NCI-H526 (cell line): ENCODE results near the gene C12orf75.
"Not testable (repeated sequence)": the region's sequence is repeated elsewhere in the genome, so short reads cannot be mapped to it uniquely, and the experiment has no call there.

Experiments used
- DNase-seq, 2 experiments: peaks; one replicate each; lab custom pipeline; 2025; lab: John Stamatoyannopoulos, UW

Gene C12orf75

DNA sequence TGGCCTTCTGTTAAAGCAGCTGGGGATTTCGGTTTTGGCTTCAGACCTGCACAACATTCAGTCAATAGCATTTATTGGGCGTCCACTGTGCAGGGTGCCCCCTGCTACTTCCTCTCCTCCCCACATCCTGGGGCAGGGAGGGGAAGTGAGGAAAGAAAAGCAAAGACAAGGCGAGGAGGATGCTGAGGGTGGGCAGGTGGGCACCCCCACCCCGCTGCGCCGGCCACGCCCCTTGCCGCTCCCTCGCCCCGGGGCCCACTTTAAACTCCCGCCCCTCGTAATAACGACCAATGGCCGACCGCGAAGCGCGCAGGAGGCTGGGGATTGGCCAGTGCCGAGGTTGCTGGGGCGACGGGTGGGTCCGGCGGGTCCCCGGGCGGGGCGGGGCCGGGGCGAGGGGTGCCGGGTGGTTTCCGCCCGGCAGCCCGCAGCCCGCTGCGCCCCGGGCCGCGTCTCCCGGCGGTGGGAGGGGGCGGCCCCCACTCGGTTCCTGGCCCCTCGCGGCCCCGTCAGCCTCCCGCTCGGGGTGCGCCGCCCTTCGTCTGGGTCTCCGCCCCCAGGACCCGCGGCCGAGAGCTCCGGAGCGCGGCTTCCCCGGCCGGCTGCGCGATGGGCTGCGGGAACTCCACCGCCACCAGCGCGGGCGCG, at the start of gene C12orf75:
TSS of gene C12orf75 (plus strand) at position 409 of the 648 bp plus-strand sequence. CDS start at position 610, 201 bp downstream.
- DNase-seq = peak; percentile 15 to 90

DNA sequence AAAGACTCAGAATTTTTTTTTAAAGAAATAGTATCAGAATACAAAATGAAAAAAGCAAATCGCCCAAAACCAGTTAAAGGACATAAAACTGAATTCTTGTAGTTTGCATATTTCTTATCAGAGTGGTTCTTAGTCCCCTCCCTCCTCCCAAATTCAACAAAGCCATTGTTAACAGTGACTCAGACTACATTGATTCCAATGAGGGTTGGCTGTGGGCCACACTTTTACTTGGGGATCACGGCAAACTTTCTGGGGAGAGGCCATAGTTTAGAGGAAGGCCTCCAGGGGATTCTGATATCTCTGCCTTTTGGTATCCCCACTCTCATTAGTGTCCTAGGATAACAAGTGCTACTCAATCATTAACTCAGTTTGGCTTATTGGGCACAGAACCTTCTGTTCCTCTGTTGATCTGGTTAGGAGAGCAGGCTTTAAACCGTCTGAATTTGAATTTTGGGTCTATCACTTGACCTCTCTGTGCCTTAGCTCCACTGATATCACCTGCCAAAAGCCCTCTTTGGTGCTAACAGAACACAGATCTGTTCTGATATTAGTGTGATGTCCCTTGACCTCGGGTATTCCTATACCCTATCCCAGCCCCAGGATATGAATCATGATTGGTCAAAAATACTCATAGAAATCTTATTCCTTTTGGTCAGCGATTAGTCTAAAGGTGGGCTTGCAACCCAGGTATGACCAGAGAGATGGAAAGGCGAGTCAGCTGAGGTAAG, 49.4 kb upstream of the C12orf75 start:
- DNase-seq = no peak

DNA sequence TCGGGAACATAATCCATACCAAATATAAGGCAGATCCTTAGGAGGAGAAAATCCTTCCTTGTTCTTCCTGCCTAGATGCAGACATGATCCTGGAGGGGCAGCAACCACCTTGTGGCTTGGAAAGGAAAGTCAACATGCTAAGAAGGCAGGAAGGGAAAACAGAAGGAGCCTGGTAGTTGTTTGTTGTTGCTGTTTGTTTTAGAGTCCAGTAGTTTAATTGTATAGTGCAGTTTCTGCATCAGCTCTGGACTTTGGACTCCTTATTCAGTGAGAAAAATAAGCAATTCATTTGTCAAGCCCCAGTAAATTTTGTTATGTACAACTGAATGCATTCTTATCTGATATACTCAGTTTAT, 48.8 kb upstream of the C12orf75 start:
- no peak for DNase-seq

DNA sequence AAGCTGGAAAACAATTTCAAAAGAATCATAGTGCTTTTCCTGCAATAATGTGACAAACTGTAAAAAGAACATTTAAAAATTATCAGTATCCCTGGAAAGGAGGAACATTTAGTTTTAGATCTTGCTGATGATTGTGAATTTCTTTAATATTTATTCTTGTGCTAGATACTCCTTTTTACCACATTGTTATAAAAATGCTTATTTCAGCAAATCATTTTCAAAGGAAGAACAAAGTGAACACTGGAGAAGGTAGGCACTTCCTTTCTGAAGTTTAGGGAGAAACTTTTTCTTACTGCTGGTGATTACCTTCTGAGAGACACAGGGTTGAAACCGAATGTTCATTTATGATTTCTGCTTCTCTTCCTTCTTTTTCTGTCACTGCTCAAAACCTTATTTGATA, 45.1 kb upstream of the C12orf75 start:
- no peak for DNase-seq

DNA sequence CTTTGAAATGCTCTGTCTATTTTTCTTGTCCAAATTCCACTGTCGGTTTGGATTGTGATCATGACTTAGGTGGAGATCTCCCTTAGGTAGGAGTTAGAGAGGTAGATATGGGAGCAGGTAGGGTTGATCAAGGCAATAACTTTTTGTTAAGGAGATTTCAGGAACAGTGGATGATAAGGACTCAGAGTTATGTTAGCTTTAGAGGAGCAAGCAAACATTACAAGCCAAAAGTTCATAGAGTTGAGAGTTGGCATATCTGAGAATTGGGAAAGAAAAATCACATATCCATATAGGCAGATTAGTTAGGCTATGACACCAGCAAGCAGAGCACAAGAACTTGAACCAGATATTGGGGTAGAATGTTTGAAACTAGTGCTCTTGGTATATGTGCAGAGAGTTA, 43.1 kb upstream of the C12orf75 start:
- no peak for DNase-seq

DNA sequence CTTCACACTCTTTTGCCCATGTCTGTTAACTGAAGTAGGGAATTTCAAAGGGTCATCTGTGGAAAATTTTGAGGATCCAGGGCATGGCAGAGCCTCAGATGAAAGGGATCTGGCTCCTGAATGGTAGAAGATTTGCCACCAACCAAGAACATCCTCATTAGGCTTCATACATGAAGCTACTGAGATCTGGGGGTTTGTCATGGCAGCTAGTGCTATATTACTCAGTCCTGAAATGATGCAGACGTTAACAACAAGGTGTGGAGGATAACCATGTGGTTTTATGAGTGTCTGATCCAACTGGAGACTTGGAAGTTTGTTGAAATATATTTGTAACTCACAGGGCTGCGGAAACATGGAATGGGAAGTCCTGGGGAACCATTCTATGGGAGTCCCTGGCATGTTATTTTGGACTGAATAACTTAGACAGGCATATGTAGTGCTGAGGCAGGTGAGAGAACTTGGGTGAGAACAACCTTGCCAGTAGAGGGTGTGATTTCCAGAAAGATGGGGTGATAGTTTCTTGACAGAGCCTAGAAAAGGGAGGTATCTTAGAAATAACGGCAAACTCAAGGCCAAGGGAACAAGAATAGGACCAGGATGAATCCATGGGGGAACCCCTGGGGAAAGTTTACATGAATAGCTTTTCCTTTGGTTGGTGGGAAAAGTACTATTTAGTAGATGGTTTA, 42.0 kb upstream of the C12orf75 start:
- no peak for DNase-seq

DNA sequence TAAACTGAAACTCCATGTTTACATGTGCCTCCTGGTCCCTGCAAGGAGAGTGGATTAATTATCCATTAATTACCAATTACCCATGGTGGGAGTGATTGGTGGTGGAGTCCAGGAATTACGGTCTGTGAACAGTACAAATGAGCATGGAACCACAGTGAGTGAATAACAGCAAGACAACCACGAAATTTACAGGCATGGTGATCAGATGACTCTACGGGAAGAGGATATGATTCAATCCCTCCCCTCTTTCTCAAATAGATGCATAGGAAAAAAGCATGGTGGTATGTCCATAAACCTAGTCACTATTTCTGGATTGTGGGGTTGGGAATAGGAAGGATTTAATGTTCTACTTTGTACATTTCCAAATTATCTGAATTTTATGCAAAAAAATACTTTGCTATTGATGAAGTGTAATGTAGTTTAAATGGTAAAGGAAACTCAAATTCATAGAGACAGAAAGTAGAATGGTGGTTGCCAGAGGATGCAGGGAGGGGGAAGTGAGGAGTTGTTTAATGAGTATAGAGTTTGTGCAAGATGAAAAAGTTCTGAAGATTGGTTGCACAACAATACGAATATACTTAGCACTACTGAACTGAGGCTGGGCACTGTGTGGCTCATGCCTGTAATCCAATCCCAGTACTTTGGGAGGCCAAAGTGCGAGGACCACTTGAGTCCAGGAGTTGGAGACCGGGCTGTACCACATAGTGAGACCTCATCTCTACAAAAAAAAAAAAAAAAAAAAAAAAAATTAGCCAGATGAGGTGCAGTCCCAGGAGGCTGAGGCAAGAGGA, 41.2 kb upstream of the C12orf75 start:
- DNase-seq = no peak

DNA sequence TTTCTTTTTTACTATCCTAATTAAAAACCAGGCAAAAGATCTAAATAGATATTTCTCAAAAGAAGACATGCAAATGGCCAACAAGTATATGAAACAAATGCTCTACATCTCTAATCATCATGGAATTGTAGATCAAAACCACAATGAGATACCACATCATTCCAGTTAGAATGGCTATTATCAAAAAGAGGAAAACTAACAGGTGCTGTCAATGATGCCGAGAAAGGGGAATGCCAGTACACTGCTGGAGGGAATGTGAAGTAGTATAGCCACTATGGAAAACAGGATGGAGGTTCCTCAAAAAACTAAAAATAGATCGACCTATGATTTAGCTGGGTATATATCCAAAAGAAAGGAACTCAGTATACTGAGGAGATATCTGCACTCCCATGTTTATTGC, 39.0 kb upstream of the C12orf75 start:
- no peak for DNase-seq

DNA sequence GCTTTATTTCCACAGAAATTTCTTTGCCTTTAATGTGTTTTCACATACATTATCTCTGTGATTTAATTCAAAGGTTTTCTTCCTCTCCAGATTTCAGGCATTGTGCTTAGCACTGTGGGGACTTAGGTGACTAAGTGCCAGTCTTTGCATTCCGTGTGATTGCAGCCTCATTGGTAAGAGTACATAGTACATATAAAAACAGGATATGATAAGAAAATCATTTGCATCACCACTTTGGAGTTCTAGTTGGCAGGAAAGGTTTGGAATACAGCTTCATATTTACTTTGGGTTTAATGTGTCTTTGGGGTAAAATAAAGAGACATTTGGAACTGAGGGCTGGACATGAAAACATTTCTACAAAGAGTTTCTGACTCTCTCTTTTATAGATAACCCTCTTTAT, 37.8 kb upstream of the C12orf75 start:
- no peak for DNase-seq

DNA sequence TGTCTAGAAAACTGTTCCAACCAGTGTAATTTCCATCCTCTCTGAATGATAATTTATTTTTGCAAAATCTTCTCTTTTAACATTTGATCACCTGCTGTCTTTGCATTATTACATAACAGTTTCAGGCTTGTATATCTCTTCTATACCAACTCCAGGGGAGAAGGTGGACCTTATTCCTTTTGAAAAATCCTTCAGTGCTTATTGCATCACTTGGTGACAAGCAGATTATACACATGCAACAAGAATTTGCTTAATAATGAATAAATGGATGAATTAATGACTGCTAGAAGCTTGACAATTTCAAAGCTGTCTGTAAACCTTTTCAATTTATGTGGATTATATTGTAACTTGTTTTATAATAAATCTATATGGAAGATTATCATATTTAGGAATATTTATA, 37.3 kb upstream of the C12orf75 start:
- no peak for DNase-seq

DNA sequence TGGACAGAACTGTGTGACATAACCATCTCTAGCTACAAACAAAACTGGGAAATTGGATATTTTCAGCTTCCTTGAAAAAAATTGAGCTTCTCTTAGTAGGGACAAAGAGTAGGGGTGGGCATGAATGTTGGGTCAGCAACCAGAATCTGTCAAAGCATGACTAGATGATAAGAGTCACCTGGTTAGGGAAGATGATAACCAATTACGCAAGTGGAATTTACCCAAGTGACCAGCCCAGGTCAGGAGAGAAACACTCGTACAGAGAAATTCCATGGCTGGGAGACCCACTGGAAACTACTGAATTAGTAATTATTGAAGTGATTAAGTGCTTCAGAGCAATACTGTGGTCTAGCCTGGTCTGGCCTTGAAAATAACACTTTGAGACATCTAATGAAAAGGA, 36.3 kb upstream of the C12orf75 start:
- DNase-seq = no peak

DNA sequence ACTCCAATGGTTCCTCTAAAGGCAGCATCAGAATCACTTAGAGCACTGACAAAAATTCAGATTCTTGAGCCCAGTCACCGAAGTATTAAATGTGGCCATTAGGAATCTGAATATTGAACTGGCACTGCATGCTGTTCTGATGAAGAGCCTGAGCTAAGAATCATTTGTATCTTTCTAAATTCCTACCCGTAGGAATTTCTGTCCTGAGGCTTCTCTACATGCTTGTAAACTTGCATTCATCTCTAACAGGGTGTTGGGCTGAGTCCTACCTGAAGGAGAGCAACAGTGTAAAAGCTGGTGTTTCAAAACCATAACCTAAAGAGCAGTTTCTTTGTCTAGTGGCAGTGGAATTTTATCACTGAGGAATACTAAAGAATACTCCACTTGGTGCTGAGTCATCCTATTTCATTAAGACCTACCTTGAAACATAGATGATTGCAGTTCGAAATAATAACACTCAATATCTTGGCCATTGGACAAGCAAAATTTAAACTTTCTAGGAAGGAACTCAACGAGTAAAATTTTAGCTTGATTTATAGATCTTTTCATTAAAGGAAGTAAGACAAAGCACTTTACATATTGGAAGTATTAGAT, 35.5 kb upstream of the C12orf75 start:
- DNase-seq = no peak

DNA sequence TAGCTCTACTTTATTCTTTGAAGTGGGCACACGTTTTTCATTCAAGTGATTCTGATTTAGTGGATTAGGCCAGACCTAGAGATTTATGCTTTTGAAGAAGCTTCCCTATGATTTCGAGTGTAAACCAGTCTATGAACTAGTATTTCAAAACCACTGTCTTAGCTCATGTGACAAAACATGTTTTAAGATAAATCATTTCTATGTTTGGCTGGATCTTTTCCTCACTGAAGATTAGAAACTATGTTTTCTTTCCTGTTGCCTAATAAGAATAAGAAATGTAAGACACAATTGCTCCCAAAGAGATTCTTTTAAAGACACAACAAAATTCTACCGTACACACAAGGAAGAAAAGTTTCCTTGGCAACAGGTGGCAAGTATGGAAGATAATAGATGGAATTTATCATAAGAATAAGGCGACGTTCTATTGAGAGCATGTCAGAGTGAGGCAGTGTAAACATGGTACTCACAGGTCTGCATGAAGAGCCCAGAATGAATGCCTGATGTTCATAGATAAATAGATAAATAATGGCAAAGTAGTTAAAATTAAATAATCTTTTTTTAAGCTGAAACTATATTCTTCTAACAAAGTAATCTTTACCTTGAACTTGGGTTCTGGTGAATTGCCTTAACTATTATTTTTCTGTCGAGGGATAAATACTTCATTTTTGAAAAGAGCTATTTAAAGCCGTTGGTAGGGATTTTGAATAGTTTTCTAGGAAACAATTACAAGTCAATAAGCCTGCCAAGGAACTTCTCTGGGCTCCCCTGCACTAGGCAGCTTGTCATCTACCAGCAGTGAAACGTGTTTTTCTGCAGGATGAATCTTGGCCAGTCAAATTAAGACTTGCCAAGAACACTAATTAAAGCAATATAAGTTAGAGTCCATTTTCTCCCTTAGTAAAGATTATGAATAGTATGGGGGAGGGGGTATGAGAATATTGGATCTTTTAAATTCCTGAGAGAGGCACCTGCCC, 34.1 kb upstream of the C12orf75 start:
- no peak for DNase-seq

DNA sequence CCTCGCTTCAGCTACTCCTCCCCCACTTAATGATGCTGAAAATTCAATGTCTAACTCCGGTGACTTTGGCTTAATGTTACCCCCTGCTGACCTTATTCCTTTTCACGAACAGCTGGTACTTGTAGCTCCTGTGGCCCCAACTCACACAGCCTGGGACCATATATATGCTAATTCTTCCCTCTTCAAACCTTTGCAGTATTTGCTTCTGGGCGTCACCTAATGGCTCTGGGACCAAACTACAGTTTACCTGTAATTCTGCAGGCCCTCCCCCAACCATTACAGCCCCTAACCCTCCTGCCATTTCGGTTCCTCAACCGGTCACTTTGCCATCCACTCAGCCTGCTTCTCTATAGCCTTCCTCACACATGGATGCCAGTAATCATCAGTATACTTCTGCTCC, 29.6 kb upstream of the C12orf75 start:
- DNase-seq = no peak

DNA sequence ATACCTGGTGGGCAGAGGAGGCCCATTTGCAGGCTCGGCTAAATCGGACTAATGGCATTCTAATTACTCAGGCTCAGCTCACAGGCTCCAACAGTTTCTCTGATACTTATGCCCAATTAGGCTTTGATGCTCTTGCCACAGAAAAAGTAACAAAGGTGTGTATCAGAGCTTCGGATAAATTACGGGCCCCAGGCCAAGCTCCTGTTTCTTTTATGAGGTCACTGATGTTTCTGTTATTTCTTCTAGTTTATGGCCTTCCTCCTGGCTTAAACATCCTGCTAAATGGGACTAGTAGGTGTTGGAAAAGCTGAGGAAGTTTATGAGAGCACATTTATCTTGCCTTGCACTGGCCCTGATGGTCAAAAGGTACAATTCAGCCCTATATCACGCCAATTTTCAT, 28.8 kb upstream of the C12orf75 start:
- DNase-seq = no peak

DNA sequence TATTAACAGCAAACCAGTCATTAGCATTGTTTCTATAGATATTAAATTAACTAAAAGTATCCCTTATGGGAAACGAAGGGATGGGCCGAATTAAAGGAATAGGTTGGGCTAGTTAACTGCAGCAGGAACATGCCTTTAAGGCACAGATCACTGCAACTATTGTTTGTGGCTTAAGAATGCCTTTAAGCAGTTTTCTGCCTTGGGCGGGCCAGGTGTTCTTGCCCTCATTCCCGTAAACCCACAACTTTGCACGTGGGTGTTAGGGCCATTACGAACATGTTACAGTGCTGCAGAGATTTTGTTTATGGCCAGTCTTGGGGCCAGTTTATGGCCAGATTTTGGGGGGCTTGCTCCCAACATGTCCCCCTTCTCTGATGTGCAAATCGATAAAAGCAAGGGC, 27.5 kb upstream of the C12orf75 start:
- not testable (repeated sequence) for DNase-seq

DNA sequence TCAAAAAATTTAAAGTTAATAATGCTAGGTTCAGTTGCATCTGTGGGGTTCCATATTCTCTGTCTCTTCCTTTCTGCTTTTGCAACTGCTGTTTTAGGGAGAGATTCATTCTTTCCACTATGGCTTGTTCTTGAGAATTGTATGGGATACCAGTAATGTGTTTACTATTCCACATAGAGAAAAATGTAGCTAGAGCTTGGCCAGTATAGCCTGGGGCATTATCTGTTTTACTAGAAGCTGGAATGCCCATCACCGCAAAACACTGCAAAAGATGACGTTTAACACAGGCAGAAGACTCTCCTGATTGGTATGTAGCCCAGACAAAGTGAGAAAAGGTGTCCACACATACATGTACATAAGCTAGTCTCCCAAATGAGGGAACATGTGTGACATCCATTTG, 25.9 kb upstream of the C12orf75 start:
- not testable (repeated sequence) for DNase-seq

DNA sequence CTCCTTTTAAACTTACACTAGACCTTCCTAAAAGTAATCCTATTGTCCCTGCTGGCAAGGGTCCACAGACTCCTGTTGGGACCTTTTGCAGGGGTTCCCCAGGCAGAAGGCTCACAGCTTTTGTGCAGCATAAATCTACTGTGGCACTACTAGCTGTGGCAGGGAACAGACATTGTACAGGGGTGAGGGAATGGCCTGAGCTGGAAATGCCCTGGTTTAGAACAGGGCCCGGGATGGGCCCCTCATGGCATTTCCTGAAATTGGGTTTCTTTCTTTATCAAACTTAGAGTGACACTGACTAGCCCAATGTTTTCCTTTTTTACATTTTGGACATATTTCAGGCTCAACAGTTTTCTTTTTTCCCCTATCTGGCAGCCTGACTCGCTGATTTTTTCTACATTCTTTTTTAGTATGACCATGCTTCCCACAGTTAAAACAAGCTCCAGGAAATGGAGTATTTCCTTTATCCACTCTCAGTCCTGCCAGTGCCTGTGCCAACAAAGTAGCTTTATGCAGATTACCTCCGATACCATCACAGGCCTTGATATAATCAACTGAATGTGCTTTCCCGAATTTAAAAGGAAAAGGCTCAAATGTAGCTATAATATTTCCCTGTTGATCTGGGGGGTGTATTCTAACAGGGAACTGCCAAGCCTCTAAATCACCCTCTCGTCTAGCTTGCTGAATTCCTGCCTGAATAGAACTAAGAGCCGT, 22.7 kb upstream of the C12orf75 start:
- not testable (repeated sequence) for DNase-seq

DNA sequence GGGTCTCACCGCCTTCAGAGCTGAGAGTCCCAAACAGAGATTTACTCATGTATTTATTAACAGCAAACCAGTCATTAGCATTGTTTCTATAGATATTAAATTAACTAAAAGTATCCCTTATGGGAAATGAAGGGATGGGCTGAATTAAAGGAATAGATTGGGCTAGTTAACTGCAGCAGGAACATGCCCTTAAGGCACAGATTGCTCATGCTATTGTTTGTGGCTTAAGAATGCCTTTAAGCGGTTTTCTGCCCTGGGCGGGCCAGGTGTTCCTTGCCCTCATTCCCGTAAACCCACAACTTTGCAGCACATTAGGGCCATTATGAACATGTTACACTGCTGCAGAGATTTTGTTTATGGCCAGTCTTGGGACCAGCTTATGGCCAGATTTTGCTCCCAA, 21.7 kb upstream of the C12orf75 start:
- DNase-seq = not testable (repeated sequence)

DNA sequence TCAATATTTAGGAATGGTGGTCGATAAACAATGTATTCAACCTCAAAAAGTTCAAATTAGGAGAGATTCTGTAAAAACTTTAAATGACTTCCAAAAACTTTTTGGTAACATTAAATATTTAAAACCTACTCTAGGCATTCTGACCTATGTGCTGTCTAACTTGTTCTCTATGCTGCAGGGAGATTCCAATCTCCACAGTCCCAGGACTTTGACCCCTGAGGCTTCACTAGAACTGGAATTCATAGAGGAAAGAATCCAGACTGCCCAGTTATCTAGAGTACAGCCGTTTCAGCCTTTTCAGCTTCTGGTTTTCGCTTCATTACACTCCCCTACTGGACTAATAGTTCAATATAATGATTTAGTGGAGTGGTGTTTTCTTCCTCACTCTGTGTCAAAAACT, 21.1 kb upstream of the C12orf75 start:
- not testable (repeated sequence) for DNase-seq
